ENCODE measurements around the gene TSHZ2.

Gene TSHZ2

GRCh38 chr20:53220482-53221307 lies 248.5 kb downstream of the TSHZ2 start:
- DNase-seq: no peak

GRCh38 chr20:53221731-53222130 lies 249.6 kb downstream of the TSHZ2 start:
- DNase-seq: no peak

- DNase-seq: no peak
Measured at GRCh38 chr20:53222416-53222815, 250.3 kb downstream of the TSHZ2 start.

- DNase-seq: no peak
Measured at GRCh38 chr20:53222932-53223331, 250.8 kb downstream of the TSHZ2 start.

GRCh38 chr20:53223626-53224172 lies 251.5 kb downstream of the TSHZ2 start:
- no peak for DNase-seq

- peak; percentile 0 for DNase-seq
Measured at GRCh38 chr20:53224851-53225250, 252.7 kb downstream of the TSHZ2 start.

- DNase-seq: no peak
Measured at GRCh38 chr20:53226826-53227225, 254.7 kb downstream of the TSHZ2 start.

- DNase-seq: no peak
Measured at GRCh38 chr20:53227523-53227922, 255.4 kb downstream of the TSHZ2 start.

GRCh38 chr20:53231061-53231460 lies 258.9 kb downstream of the TSHZ2 start:
- no peak for DNase-seq

- no peak for DNase-seq
Measured at GRCh38 chr20:53237461-53237860, 265.3 kb downstream of the TSHZ2 start.

GRCh38 chr20:53238121-53238660 lies 266.0 kb downstream of the TSHZ2 start:
- DNase-seq: no peak

GRCh38 chr20:53243152-53243551 lies 271.0 kb downstream of the TSHZ2 start:
- no peak for DNase-seq

GRCh38 chr20:53244711-53245110 lies 272.6 kb downstream of the TSHZ2 start:
- DNase-seq: no peak

- peak; percentile 5 for DNase-seq
Measured at GRCh38 chr20:53245574-53245973, 273.4 kb downstream of the TSHZ2 start.

GRCh38 chr20:53247468-53248103 lies 275.4 kb downstream of the TSHZ2 start:
- no peak for DNase-seq

GRCh38 chr20:53250456-53250855 lies 278.3 kb downstream of the TSHZ2 start:
- no peak for DNase-seq

- DNase-seq: no peak
Measured at GRCh38 chr20:53252002-53252401, 279.8 kb downstream of the TSHZ2 start.

GRCh38 chr20:53253668-53254067 lies 281.5 kb downstream of the TSHZ2 start:
- DNase-seq: no peak

- DNase-seq: no peak
Measured at GRCh38 chr20:53255102-53255710, 283.0 kb downstream of the TSHZ2 start.

GRCh38 chr20:53258741-53259140 lies 286.6 kb downstream of the TSHZ2 start:
- DNase-seq: no peak

- no peak for DNase-seq
Measured at GRCh38 chr20:53260168-53260567, 288.0 kb downstream of the TSHZ2 start.

- DNase-seq: no peak
Measured at GRCh38 chr20:53260591-53260990, 288.4 kb downstream of the TSHZ2 start.

- DNase-seq: peak; percentile 66
Measured at GRCh38 chr20:53262365-53262764, 290.2 kb downstream of the TSHZ2 start.

Measured in NCI-H69 (cell line).